Measurements from ENCODE around the gene KRT7. TPM values are rescaled to one million over a fixed set of nuclear protein-coding genes. Genes with fewer than 3 reads are reported as not detected.

The KRT7 gene
- total RNA-seq, 5 donors from 2014 or later (not counting 1 experiment from before 2014, with no cell fraction given) = 2.7 to 3.8 (median 3.3) TPM; not detected in 2

- DNase-seq (no peak), ATAC-seq (replicated peaks in 1 of 4) (no peak)
- H3K4me1 ChIP-seq (ENCODE audit: control insufficient read depth in 1 of 2, extremely low read depth in 1 of 2, insufficient read depth in 2 of 2, low read length in 2 of 2) = no peaks in the 10 kb centered on the region
- 13% methylated on average over 1 of the region's 6 CpGs for WGBS (ENCODE audit: insufficient coverage)
- Mint-ChIP-seq H3K9me3 (no peaks in the 10 kb centered on the region), H3K27me3 (peaks cover 5 to 13% of the 10 kb centered on the region in 2 donors), H3K4me3 (no peak overlapping the region), H3K27ac (no peak overlapping the region), H3K36me3 (no peaks in the 10 kb centered on the region), H3K4me1 (peaks cover 0 to 3% (median 0%) of the 10 kb centered on the region in 3 donors)
- CTCF ChIA-PET = interaction anchor here in 1 of 2 donors (0.8 kb wide), 1 partner anchor 13 kb away, joined by 4 read pairs; no protein-coding TSS in a partner anchor
- POLR2A ChIA-PET = interaction anchor here in 1 of 2 donors (0.5 kb wide), 1 partner anchor 20 kb away, joined by 3 read pairs; no protein-coding TSS in a partner anchor
- no peaks in the 10 kb centered on the region for H3K36me3 ChIP-seq (ENCODE audit: control insufficient read depth in 2 of 2, extremely low read depth in 1 of 2, insufficient read depth in 1 of 2, low read length in 1 of 2)
- H3K27me3 ChIP-seq (replicated peaks in 1 of 2; ENCODE audit: control insufficient read depth in 2 of 2, extremely low read depth in 1 of 2, insufficient read depth in 2 of 2, low read length in 1 of 2) = peaks cover 0 to 28% of the 10 kb centered on the region in 2 experiments
- no peak overlapping the region for H3K27ac ChIP-seq (ENCODE audit: low read length)
- H3K9me3 ChIP-seq = no peaks in the 10 kb centered on the region
- H3K4me3 ChIP-seq (ENCODE audit: control insufficient read depth in 1 of 2, extremely low read depth in 1 of 2, low read length in 1 of 2) = no peak overlapping the region
Measured at GRCh38 chr12:52193532-52193931, 39.5 kb upstream of the KRT7 start.

- Mint-ChIP-seq H3K9me3 (no peaks in the 10 kb centered on the region), H3K27me3 (peaks cover 5 to 14% of the 10 kb centered on the region in 2 donors), H3K36me3 (no peaks in the 10 kb centered on the region), H3K27ac (no peak overlapping the region), H3K4me3 (no peak overlapping the region), H3K4me1 (peaks cover 0 to 3% (median 0%) of the 10 kb centered on the region in 3 donors)
- no peaks in the 10 kb centered on the region for H3K9me3 ChIP-seq
- H3K4me3 ChIP-seq (ENCODE audit: control insufficient read depth in 1 of 2, extremely low read depth in 1 of 2, low read length in 1 of 2) = no peak overlapping the region
- 44% methylated on average over 5 of the region's 6 CpGs for WGBS (ENCODE audit: insufficient coverage)
- no peaks in the 10 kb centered on the region for H3K4me1 ChIP-seq (ENCODE audit: control insufficient read depth in 1 of 2, extremely low read depth in 1 of 2, insufficient read depth in 2 of 2, low read length in 2 of 2)
- H3K27me3 ChIP-seq (replicated peaks in 1 of 2; ENCODE audit: control insufficient read depth in 2 of 2, extremely low read depth in 1 of 2, insufficient read depth in 2 of 2, low read length in 1 of 2) = peaks cover 0 to 29% of the 10 kb centered on the region in 2 experiments
- ChIA-PET POLR2A (interaction anchor here in 1 of 2 donors (0.5 kb wide), 1 partner anchor 21 kb away, joined by 3 read pairs; no protein-coding TSS in a partner anchor), CTCF (interaction anchor here in 1 of 2 donors (0.8 kb wide), 1 partner anchor 14 kb away, joined by 4 read pairs; no protein-coding TSS in a partner anchor)
- H3K36me3 ChIP-seq (ENCODE audit: control insufficient read depth in 2 of 2, extremely low read depth in 1 of 2, insufficient read depth in 1 of 2, low read length in 1 of 2) = no peaks in the 10 kb centered on the region
- no peak overlapping the region for H3K27ac ChIP-seq (ENCODE audit: low read length)
- ATAC-seq (replicated peaks in 1 of 4) (no peak), DNase-seq (no peak)
Measured at GRCh38 chr12:52193991-52194390, 39.1 kb upstream of the KRT7 start.

GRCh38 chr12:52195065-52195730, 37.8 kb upstream of the KRT7 start:
- Histone ChIP-seq H3K4me1 (ENCODE audit: control insufficient read depth in 1 of 2, extremely low read depth in 1 of 2, insufficient read depth in 2 of 2, low read length in 2 of 2) (no peaks in the 10 kb centered on the region), H3K9me3 (no peaks in the 10 kb centered on the region), H3K4me3 (ENCODE audit: control insufficient read depth in 1 of 2, extremely low read depth in 1 of 2, low read length in 1 of 2) (no peak overlapping the region), H3K27me3 (replicated peaks in 1 of 2; ENCODE audit: control insufficient read depth in 2 of 2, extremely low read depth in 1 of 2, insufficient read depth in 2 of 2, low read length in 1 of 2) (peaks cover 0 to 36% of the 10 kb centered on the region in 2 experiments), H3K36me3 (ENCODE audit: control insufficient read depth in 2 of 2, extremely low read depth in 1 of 2, insufficient read depth in 1 of 2, low read length in 1 of 2) (no peaks in the 10 kb centered on the region), H3K27ac (ENCODE audit: low read length) (no peak overlapping the region)
- POLR2A ChIA-PET = no interaction called here
- ATAC-seq (replicated peaks in 1 of 4) (no peak), DNase-seq (no peak)
- Mint-ChIP-seq H3K36me3 (no peaks in the 10 kb centered on the region), H3K9me3 (no peaks in the 10 kb centered on the region), H3K4me1 (peaks cover 0 to 3% (median 0%) of the 10 kb centered on the region in 3 donors), H3K4me3 (no peak overlapping the region), H3K27me3 (peaks cover 5 to 22% of the 10 kb centered on the region in 2 donors), H3K27ac (no peak overlapping the region)
- WGBS (ENCODE audit: insufficient coverage) = 55% methylated on average over 2 of the region's 8 CpGs
- CTCF ChIA-PET = no interaction called here

- CTCF ChIA-PET = no interaction called here
- H3K27me3 Mint-ChIP-seq = peaks cover 6 to 34% of the 10 kb centered on the region in 2 donors
Measured at GRCh38 chr12:52197371-52198231, 35.4 kb upstream of the KRT7 start.

GRCh38 chr12:52198454-52199215, 34.4 kb upstream of the KRT7 start:
- ATAC-seq (replicated peaks in 1 of 4) (no peak), DNase-seq (no peak)
- POLR2A ChIA-PET = no interaction called here
- H3K4me1 Mint-ChIP-seq = no peaks in the 10 kb centered on the region
- H3K27me3 Mint-ChIP-seq = peaks cover 12 to 37% of the 10 kb centered on the region in 2 donors
- H3K4me3 Mint-ChIP-seq = no peak overlapping the region
- H3K4me3 ChIP-seq (ENCODE audit: control insufficient read depth in 1 of 2, extremely low read depth in 1 of 2, low read length in 1 of 2) = no peak overlapping the region
- H3K36me3 Mint-ChIP-seq = no peaks in the 10 kb centered on the region
- H3K27ac Mint-ChIP-seq = no peak overlapping the region
- H3K27me3 ChIP-seq (replicated peaks in 1 of 2; ENCODE audit: control insufficient read depth in 2 of 2, extremely low read depth in 1 of 2, insufficient read depth in 2 of 2, low read length in 1 of 2) = peaks cover 0 to 58% of the 10 kb centered on the region in 2 experiments
- H3K9me3 ChIP-seq = no peaks in the 10 kb centered on the region
- no peaks in the 10 kb centered on the region for H3K4me1 ChIP-seq (ENCODE audit: control insufficient read depth in 1 of 2, extremely low read depth in 1 of 2, insufficient read depth in 2 of 2, low read length in 2 of 2)
- 43% methylated on average over 5 of the region's 5 CpGs for WGBS (ENCODE audit: insufficient coverage)
- CTCF ChIA-PET = interaction anchor here in 1 of 2 donors (0.6 kb wide), 1 partner anchor 180 kb away, joined by 4 read pairs; no protein-coding TSS in a partner anchor
- no peak overlapping the region for H3K27ac ChIP-seq (ENCODE audit: low read length)
- H3K9me3 Mint-ChIP-seq = no peaks in the 10 kb centered on the region
- no peaks in the 10 kb centered on the region for H3K36me3 ChIP-seq (ENCODE audit: control insufficient read depth in 2 of 2, extremely low read depth in 1 of 2, insufficient read depth in 1 of 2, low read length in 1 of 2)

More at GRCh38 chr12:52197371-52198231, 35.4 kb upstream of the KRT7 start:
- no peak overlapping the region for H3K27ac Mint-ChIP-seq
- no peaks in the 10 kb centered on the region for H3K9me3 Mint-ChIP-seq
- H3K4me1 ChIP-seq (ENCODE audit: control insufficient read depth in 1 of 2, extremely low read depth in 1 of 2, insufficient read depth in 2 of 2, low read length in 2 of 2) = no peaks in the 10 kb centered on the region
- no peak overlapping the region for H3K27ac ChIP-seq (ENCODE audit: low read length)
- DNase-seq = peak in 1 of 35 experiments; percentile 19
- H3K4me1 Mint-ChIP-seq = peaks cover 0 to under 1% (median 0%) of the 10 kb centered on the region in 3 donors
- no peak for ATAC-seq (replicated peaks in 1 of 4)
- no peak overlapping the region for H3K4me3 ChIP-seq (ENCODE audit: control insufficient read depth in 1 of 2, extremely low read depth in 1 of 2, low read length in 1 of 2)
- POLR2A ChIA-PET = no interaction called here
- no peaks in the 10 kb centered on the region for H3K36me3 ChIP-seq (ENCODE audit: control insufficient read depth in 2 of 2, extremely low read depth in 1 of 2, insufficient read depth in 1 of 2, low read length in 1 of 2)
- no peak overlapping the region for H3K4me3 Mint-ChIP-seq
- H3K27me3 ChIP-seq (replicated peaks in 1 of 2; ENCODE audit: control insufficient read depth in 2 of 2, extremely low read depth in 1 of 2, insufficient read depth in 2 of 2, low read length in 1 of 2) = peaks cover 0 to 48% of the 10 kb centered on the region in 2 experiments
- WGBS (ENCODE audit: insufficient coverage) = 92% methylated on average over 1 of the region's 11 CpGs
- no peaks in the 10 kb centered on the region for H3K9me3 ChIP-seq
- no peaks in the 10 kb centered on the region for H3K36me3 Mint-ChIP-seq

Data from T-cell (primary cell).